ENCODE measurements around the gene UTP3. TPM values are rescaled to one million over a fixed set of nuclear protein-coding genes. Genes with fewer than 3 reads are reported as not detected.
"Not testable (repeated sequence)": the region's sequence is repeated elsewhere in the genome, so short reads cannot be mapped to it uniquely, and the experiment has no call there.

Gene UTP3
- total and polyA plus RNA-seq, 7 experiments from 2014 or later = 11.3 to 44.9 (median 23.2) TPM

- H3K4me3 ChIP-seq (ENCODE audit: low read length) = no peak overlapping the region
- H3K27ac ChIP-seq (ENCODE audit: low read depth, low read length) = no peak overlapping the region
- Mint-ChIP-seq H3K9me3 (no peaks in the 10 kb centered on the region), H3K27ac (peak overlapping the region in 1 of 9 donors; percentile 50), H3K36me3 (no peaks in the 10 kb centered on the region), H3K4me1 (peaks cover 18 to 48% (median 34%) of the 10 kb centered on the region in 7 donors), H3K27me3 (peaks cover 0 to 3% (median 0%) of the 10 kb centered on the region in 5 donors), H3K4me3 (no peak overlapping the region)
- ATAC-seq = no peak
- H3K36me3 ChIP-seq (ENCODE audit: control insufficient read depth in 2 of 3, insufficient read depth in 3 of 3, low read length in 3 of 3) = no peaks in the 10 kb centered on the region
- intact Hi-C loops (cut with micrococcal nuclease) = no loop called here
- CTCF ChIA-PET = interaction anchor here (0.6 to 1.8 kb wide), 3 partner anchors 8 to 16 kb away, joined by 3 to 9 read pairs (median 8); no protein-coding TSS in a partner anchor
- DNase-seq = no peak
- no peaks in the 10 kb centered on the region for H3K9me3 ChIP-seq (ENCODE audit: control insufficient read depth in 2 of 3, low read length in 3 of 3)
- POLR2A ChIA-PET = interaction anchor here (1.7 kb wide), 1 partner anchor 13 kb away, joined by 6 read pairs; no protein-coding TSS in a partner anchor
- H3K4me1 ChIP-seq (ENCODE audit: control insufficient read depth in 2 of 2, insufficient read depth in 2 of 2, low read length in 2 of 2) = peaks cover 4 to 19% of the 10 kb centered on the region in 2 donors
- no peaks in the 10 kb centered on the region for H3K27me3 ChIP-seq (ENCODE audit: control insufficient read depth in 2 of 2, insufficient read depth in 2 of 2, low read length in 2 of 2)
Measured at GRCh38 chr4:70718811-70719604, 30.7 kb downstream of the UTP3 start.

GRCh38 chr4:70721747-70722146 lies 33.4 kb downstream of the UTP3 start, which contains the start of gene RUFY3:
TSS of gene RUFY3 (plus strand) at chr4:70721964. CDS start at chr4:70722574, 610 bp downstream.
- intact Hi-C loops (cut with micrococcal nuclease) = loop anchor here in 1 of 2 donors (1.0 kb wide), 4 partner anchors 9 to 33 kb away; partner anchors contain the start of gene UTP3
- Mint-ChIP-seq H3K4me1 (peaks cover 13 to 36% (median 23%) of the 10 kb centered on the region in 7 donors), H3K36me3 (peaks cover 0 to 3% (median 0%) of the 10 kb centered on the region in 5 donors), H3K27me3 (peaks cover 0 to 3% (median 0%) of the 10 kb centered on the region in 5 donors), H3K27ac (peak within 1 kb of the TSS; percentile 23 to 84 (median 75)), H3K9me3 (no peaks in the 10 kb centered on the region), H3K4me3 (peak within 1 kb of the TSS; percentile 29 to 64 (median 54))
- no peaks in the 10 kb centered on the region for H3K36me3 ChIP-seq (ENCODE audit: control insufficient read depth in 2 of 3, insufficient read depth in 3 of 3, low read length in 3 of 3)
- no peak for DNase-seq
- peaks cover 4 to 19% of the 10 kb centered on the region in 2 donors for H3K4me1 ChIP-seq (ENCODE audit: control insufficient read depth in 2 of 2, insufficient read depth in 2 of 2, low read length in 2 of 2)
- H3K27me3 ChIP-seq (ENCODE audit: control insufficient read depth in 2 of 2, insufficient read depth in 2 of 2, low read length in 2 of 2) = no peaks in the 10 kb centered on the region
- no peaks in the 10 kb centered on the region for H3K9me3 ChIP-seq (ENCODE audit: control insufficient read depth in 2 of 3, low read length in 3 of 3)
- peak within 1 kb of the TSS; percentile 20 for H3K27ac ChIP-seq (ENCODE audit: low read depth, low read length)
- no peak within 1 kb of the TSS for H3K4me3 ChIP-seq (ENCODE audit: low read length)
- ATAC-seq = peak; percentile 6
- POLR2A ChIA-PET = interaction anchor here (1.3 to 4.1 kb wide), 6 partner anchors 9 to 33 kb away, joined by 5 to 20 read pairs (median 11); partner anchors contain the start of gene UTP3
- CTCF ChIA-PET = interaction anchor here (0.6 to 1.3 kb wide), 4 partner anchors 13 to 110 kb away, joined by 3 to 5 read pairs (median 4); no protein-coding TSS in a partner anchor

GRCh38 chr4:70722199-70722791 lies 34.0 kb downstream of the UTP3 start:
- H3K27ac ChIP-seq (ENCODE audit: low read depth, low read length) = peak overlapping the region; percentile 20
- no peaks in the 10 kb centered on the region for H3K27me3 ChIP-seq (ENCODE audit: control insufficient read depth in 2 of 2, insufficient read depth in 2 of 2, low read length in 2 of 2)
- H3K27ac Mint-ChIP-seq = peak overlapping the region; percentile 23 to 84 (median 75)
- intact Hi-C loops (cut with micrococcal nuclease) = loop anchor here in 1 of 2 donors (1.0 kb wide), 4 partner anchors 10 to 34 kb away; partner anchors contain the start of gene UTP3
- POLR2A ChIA-PET = interaction anchor here (1.0 to 4.1 kb wide), 7 partner anchors 10 to 34 kb away, joined by 5 to 20 read pairs (median 11); partner anchors contain the start of gene UTP3
- H3K27me3 Mint-ChIP-seq = peaks cover 0 to 3% (median 0%) of the 10 kb centered on the region in 5 donors
- CTCF ChIA-PET = interaction anchor here (1.0 to 2.7 kb wide), 5 partner anchors 12 to 29 kb away, joined by 3 to 9 read pairs (median 3); no protein-coding TSS in a partner anchor
- DNase-seq (peak in 3 of 9 donors; percentile 26 to 38 (median 31)), ATAC-seq (peak; percentile 77)
- peak overlapping the region; percentile 29 to 64 (median 54) for H3K4me3 Mint-ChIP-seq
- H3K9me3 ChIP-seq (ENCODE audit: control insufficient read depth in 2 of 3, low read length in 3 of 3) = no peaks in the 10 kb centered on the region
- H3K4me1 ChIP-seq (ENCODE audit: control insufficient read depth in 2 of 2, insufficient read depth in 2 of 2, low read length in 2 of 2) = peaks cover 4 to 19% of the 10 kb centered on the region in 2 donors
- no peaks in the 10 kb centered on the region for H3K36me3 ChIP-seq (ENCODE audit: control insufficient read depth in 2 of 3, insufficient read depth in 3 of 3, low read length in 3 of 3)
- H3K4me3 ChIP-seq (ENCODE audit: low read length) = no peak overlapping the region
- H3K4me1 Mint-ChIP-seq = peaks cover 12 to 36% (median 23%) of the 10 kb centered on the region in 7 donors
- H3K36me3 Mint-ChIP-seq = peaks cover 0 to 3% (median 0%) of the 10 kb centered on the region in 5 donors
- no peaks in the 10 kb centered on the region for H3K9me3 Mint-ChIP-seq

- H3K9me3 ChIP-seq (ENCODE audit: control insufficient read depth in 2 of 3, low read length in 3 of 3) = no peaks in the 10 kb centered on the region
- POLR2A ChIA-PET = interaction anchor here (0.6 to 4.1 kb wide), 6 partner anchors 10 to 192 kb away, joined by 4 to 20 read pairs (median 4); no protein-coding TSS in a partner anchor
- DNase-seq (no peak), ATAC-seq (no peak)
- peaks cover 4 to 19% of the 10 kb centered on the region in 2 donors for H3K4me1 ChIP-seq (ENCODE audit: control insufficient read depth in 2 of 2, insufficient read depth in 2 of 2, low read length in 2 of 2)
- no peak overlapping the region for H3K4me3 ChIP-seq (ENCODE audit: low read length)
- CTCF ChIA-PET = interaction anchor here (1.2 to 2.7 kb wide), 2 partner anchors 10 to 20 kb away, joined by 3 to 9 read pairs; no protein-coding TSS in a partner anchor
- H3K27me3 ChIP-seq (ENCODE audit: control insufficient read depth in 2 of 2, insufficient read depth in 2 of 2, low read length in 2 of 2) = no peaks in the 10 kb centered on the region
- Mint-ChIP-seq H3K9me3 (no peaks in the 10 kb centered on the region), H3K4me3 (no peak overlapping the region), H3K4me1 (peaks cover 9 to 35% (median 23%) of the 10 kb centered on the region in 7 donors), H3K27ac (no peak overlapping the region), H3K36me3 (peaks cover 0 to 3% (median 0%) of the 10 kb centered on the region in 5 donors), H3K27me3 (peaks cover 0 to 3% (median 0%) of the 10 kb centered on the region in 5 donors)
- intact Hi-C loops (cut with micrococcal nuclease) = no loop called here
- H3K27ac ChIP-seq (ENCODE audit: low read depth, low read length) = no peak overlapping the region
- H3K36me3 ChIP-seq (ENCODE audit: control insufficient read depth in 2 of 3, insufficient read depth in 3 of 3, low read length in 3 of 3) = no peaks in the 10 kb centered on the region
Measured at GRCh38 chr4:70724463-70724862, 36.1 kb downstream of the UTP3 start.

- DNase-seq (no peak), ATAC-seq (no peak)
- Mint-ChIP-seq H3K4me3 (no peak overlapping the region), H3K27me3 (peaks cover 0 to 3% (median 0%) of the 10 kb centered on the region in 5 donors), H3K27ac (peak overlapping the region in 1 of 9 donors; percentile 55), H3K9me3 (no peaks in the 10 kb centered on the region), H3K36me3 (peaks cover 0 to 3% (median 0%) of the 10 kb centered on the region in 5 donors), H3K4me1 (peaks cover 9 to 30% (median 23%) of the 10 kb centered on the region in 7 donors)
- intact Hi-C loops (cut with micrococcal nuclease) = loop anchor here in 1 of 2 donors (1.0 kb wide), 1 partner anchor 12 kb away; no protein-coding TSS in a partner anchor
- Histone ChIP-seq H3K9me3 (ENCODE audit: control insufficient read depth in 2 of 3, low read length in 3 of 3) (no peaks in the 10 kb centered on the region), H3K36me3 (ENCODE audit: control insufficient read depth in 2 of 3, insufficient read depth in 3 of 3, low read length in 3 of 3) (no peaks in the 10 kb centered on the region), H3K4me1 (ENCODE audit: control insufficient read depth in 2 of 2, insufficient read depth in 2 of 2, low read length in 2 of 2) (peaks cover 4 to 19% of the 10 kb centered on the region in 2 donors), H3K27me3 (ENCODE audit: control insufficient read depth in 2 of 2, insufficient read depth in 2 of 2, low read length in 2 of 2) (no peaks in the 10 kb centered on the region), H3K4me3 (ENCODE audit: low read length) (no peak overlapping the region), H3K27ac (ENCODE audit: low read depth, low read length) (no peak overlapping the region)
- POLR2A ChIA-PET = interaction anchor here (0.7 kb wide), 1 partner anchor 9 kb away, joined by 3 read pairs; no protein-coding TSS in a partner anchor
- CTCF ChIA-PET = interaction anchor here (1.0 kb wide), 1 partner anchor 10 kb away, joined by 6 read pairs; no protein-coding TSS in a partner anchor
Measured at GRCh38 chr4:70725633-70726032, 37.3 kb downstream of the UTP3 start.

GRCh38 chr4:70726515-70726914 lies 38.2 kb downstream of the UTP3 start:
- H3K27me3 ChIP-seq (ENCODE audit: control insufficient read depth in 2 of 2, insufficient read depth in 2 of 2, low read length in 2 of 2); H3K36me3 ChIP-seq (ENCODE audit: control insufficient read depth in 2 of 3, insufficient read depth in 3 of 3, low read length in 3 of 3); H3K9me3 ChIP-seq (ENCODE audit: control insufficient read depth in 2 of 3, low read length in 3 of 3); ATAC-seq; H3K4me3 ChIP-seq (ENCODE audit: low read length); H3K9me3 Mint-ChIP-seq; intact Hi-C loops (cut with micrococcal nuclease); POLR2A ChIA-PET; H3K27ac ChIP-seq (ENCODE audit: low read depth, low read length); H3K36me3 Mint-ChIP-seq; H3K4me3 Mint-ChIP-seq; DNase-seq; H3K27me3 Mint-ChIP-seq: not testable (repeated sequence)
- CTCF ChIA-PET = interaction anchor here (1.0 kb wide), 1 partner anchor 9 kb away, joined by 6 read pairs; no protein-coding TSS in a partner anchor
- H3K4me1 ChIP-seq (ENCODE audit: control insufficient read depth in 2 of 2, insufficient read depth in 2 of 2, low read length in 2 of 2) = peaks cover 4 to 18% of the 10 kb centered on the region in 2 donors
- Mint-ChIP-seq H3K27ac (peak overlapping the region in 1 of 9 donors; percentile 26), H3K4me1 (peaks cover 9 to 25% (median 21%) of the 10 kb centered on the region in 7 donors)

All from naive thymus-derived CD4-positive, alpha-beta T cell (primary cell).